OCI-LY3 (cell line): ENCODE results near the gene GUCA2B.
A peak's percentile ranks its signal among the peaks of the same experiment; 100 is the strongest.

Source experiments
- H2AFZ ChIP-seq: fragments of 200-600, 300-600 bp; shearing (Covaris generic); 2 replicates; pipeline ENCODE4 v1.6.0; 2014; ENCODE audit warnings: antibody characterized with exemption, low read depth, low read length
- H3K27ac ChIP-seq: fragments of 200-600, 300-600 bp; sonication (generic); 2 replicates; pipeline ENCODE4 v1.5.1; 2014; ENCODE audit warnings: mild to moderate bottlenecking, low read length, moderate library complexity, mixed read lengths
- H3K27me3 ChIP-seq: fragments of 200-600, 300-600 bp; sonication (generic); 2 replicates; pipeline ENCODE4 v1.6.1; 2014; ENCODE audit warnings: low read depth, low read length, mixed read lengths
- H3K36me3 ChIP-seq: fragments of 200-600, 300-600 bp; sonication (generic); replicated peaks from 2 replicates; pipeline ENCODE3; 2014; ENCODE audit warnings: low read depth, low read length, mixed read lengths
- H3K4me1 ChIP-seq: fragments of 300-600, 200-600 bp; sonication (generic); 2 replicates; pipeline ENCODE4 v1.6.1; 2014; ENCODE audit warnings: low read length, mixed read lengths
- H3K4me2 ChIP-seq: fragments of 200-600, 300-600 bp; sonication (generic); 2 replicates; pipeline ENCODE4 v1.6.1; 2014; ENCODE audit warnings: low read length, mixed read lengths
- H3K4me3 ChIP-seq: fragments of 300-600, 200-600 bp; sonication (generic); 2 replicates; pipeline ENCODE4 v1.5.1; 2014; ENCODE audit warnings: antibody characterized with exemption, mild to moderate bottlenecking, low read length, moderate library complexity
- H3K79me2 ChIP-seq: fragments of 300-600, 200-600 bp; shearing (Covaris generic); 2 replicates; pipeline ENCODE4 v1.6.1; 2014; ENCODE audit warnings: mild to moderate bottlenecking, low read length, mixed read lengths
- H3K9ac ChIP-seq: fragments of 300-600, 200-600 bp; shearing (Covaris generic); 2 replicates; pipeline ENCODE4 v1.6.0; 2014; ENCODE audit warnings: mild to moderate bottlenecking, low read length, moderate library complexity
- H3K9me3 ChIP-seq: fragments of 200-600, 300-600 bp; shearing (Covaris generic); 2 replicates; pipeline ENCODE4 v1.6.1; 2014; ENCODE audit warnings: low read length, mixed read lengths; ENCODE audit not compliant: insufficient read depth
- H4K20me1 ChIP-seq: fragments of 200-600, 300-600 bp; sonication (generic); 2 replicates; pipeline ENCODE4 v1.6.1; 2016; ENCODE audit warnings: low read length, mixed read lengths; ENCODE audit not compliant: insufficient read depth
- CTCF ChIP-seq: fragments of 200-600, 300-600 bp; sonication (generic); IDR thresholded peaks from 2 replicates; pipeline ENCODE4 v1.5.1; 2014; ENCODE audit warnings: antibody characterized with exemption, low read length, low read depth
- EZH2phosphoT487 ChIP-seq: fragments of 200-600 bp; shearing (Covaris generic); IDR thresholded peaks from 2 replicates; pipeline ENCODE4 v1.6.1; 2018; ENCODE audit warnings: antibody characterized with exemption, mixed run types, low read depth

GUCA2B gene

GRCh38 chr1:42176902-42177519, 23.8 kb downstream of the GUCA2B start:
- H3K36me3 ChIP-seq, result peaks cover 5% of the 10 kb centered on the region
- no peak overlapping the region for H3K4me3 ChIP-seq
- H2AFZ ChIP-seq, result no peak overlapping the region
- no peak overlapping the region for H3K27ac ChIP-seq
- H4K20me1 ChIP-seq, result no peaks in the 10 kb centered on the region
- no peaks in the 10 kb centered on the region; the same call in 1 of the 2 replicates for H3K4me1 ChIP-seq
- TF ChIP-seq CTCF (peak; percentile 68), EZH2phosphoT487 (no peak)
- no peaks in the 10 kb centered on the region for H3K27me3 ChIP-seq
- H3K9ac ChIP-seq, result no peak overlapping the region
- H3K79me2 ChIP-seq, result no peaks in the 10 kb centered on the region
- H3K9me3 ChIP-seq, result no peaks in the 10 kb centered on the region
- H3K4me2 ChIP-seq, result no peak overlapping the region

DNA sequence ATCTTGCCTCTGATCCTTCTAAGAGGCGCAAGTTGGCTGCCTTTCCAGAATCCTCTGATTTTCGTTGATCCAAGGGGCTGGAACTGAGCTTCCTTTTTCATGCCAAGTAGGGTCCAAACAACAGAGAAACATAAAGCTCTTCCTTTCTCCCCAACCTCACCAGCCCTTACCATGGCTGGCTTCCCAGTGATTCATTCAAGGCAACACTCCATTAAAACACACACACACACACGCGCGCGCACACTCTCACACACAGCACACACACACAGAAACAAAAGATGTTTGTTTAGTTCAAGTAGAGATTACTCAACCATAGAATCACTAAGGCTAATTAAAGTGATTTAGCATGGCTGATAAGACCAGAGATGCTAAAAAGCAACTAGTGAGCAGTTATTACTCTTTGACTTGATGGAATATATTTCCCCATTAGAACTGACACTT, 24.4 kb downstream of the GUCA2B start:
- no peaks in the 10 kb centered on the region for H4K20me1 ChIP-seq
- TF ChIP-seq EZH2phosphoT487 (no peak), CTCF (no peak)
- no peaks in the 10 kb centered on the region for H3K27me3 ChIP-seq
- H3K36me3 ChIP-seq, result peaks cover 5% of the 10 kb centered on the region
- H2AFZ ChIP-seq, result no peak overlapping the region
- H3K9me3 ChIP-seq, result no peaks in the 10 kb centered on the region
- no peak overlapping the region for H3K9ac ChIP-seq
- no peaks in the 10 kb centered on the region; the same call in 1 of the 2 replicates for H3K4me1 ChIP-seq
- H3K4me2 ChIP-seq, result no peak overlapping the region
- H3K27ac ChIP-seq, result no peak overlapping the region
- no peaks in the 10 kb centered on the region for H3K79me2 ChIP-seq
- no peak overlapping the region for H3K4me3 ChIP-seq

DNA sequence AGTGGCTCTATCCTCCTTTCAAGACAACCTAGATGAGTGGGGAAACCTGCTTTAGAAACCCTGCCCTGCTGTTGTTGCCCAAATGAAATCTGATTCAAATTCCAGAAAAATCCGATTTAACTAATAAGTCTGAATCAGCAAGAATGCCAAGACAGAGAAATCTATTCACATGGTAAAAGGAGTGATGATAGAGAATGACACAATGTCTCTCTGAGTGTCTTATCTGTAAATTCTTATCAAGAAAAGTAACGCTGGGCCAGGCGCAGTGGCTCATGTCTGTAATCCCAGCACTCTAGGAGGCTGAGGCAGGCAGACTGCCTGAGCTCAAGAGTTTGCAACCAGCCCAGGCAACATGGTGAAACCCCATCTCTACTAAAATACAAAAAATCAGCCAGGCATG, 25.0 kb downstream of the GUCA2B start:
- Histone ChIP-seq H3K27me3 (no peaks in the 10 kb centered on the region), H3K9me3 (no peaks in the 10 kb centered on the region), H3K9ac (no peak overlapping the region), H2AFZ (no peak overlapping the region), H3K4me2 (no peak overlapping the region), H3K27ac (no peak overlapping the region), H3K4me3 (no peak overlapping the region), H3K4me1 (no peaks in the 10 kb centered on the region; the same call in 1 of the 2 replicates), H3K79me2 (no peaks in the 10 kb centered on the region), H3K36me3 (peaks cover 5% of the 10 kb centered on the region), H4K20me1 (no peaks in the 10 kb centered on the region)
- TF ChIP-seq EZH2phosphoT487 (no peak), CTCF (no peak)

- Histone ChIP-seq H3K36me3 (peaks cover 5% of the 10 kb centered on the region), H3K4me2 (no peak overlapping the region), H3K9ac (no peak overlapping the region), H2AFZ (no peak overlapping the region), H3K27me3 (no peaks in the 10 kb centered on the region), H4K20me1 (no peaks in the 10 kb centered on the region), H3K4me1 (no peaks in the 10 kb centered on the region), H3K9me3 (no peaks in the 10 kb centered on the region), H3K79me2 (no peaks in the 10 kb centered on the region), H3K4me3 (no peak overlapping the region), H3K27ac (no peak overlapping the region)
- TF ChIP-seq EZH2phosphoT487 (no peak), CTCF (no peak)
Measured at GRCh38 chr1:42179275-42179674, 26.1 kb downstream of the GUCA2B start.
